ENCODE results near the gene SIK3.
"Not testable (repeated sequence)": the region's sequence is repeated elsewhere in the genome, so short reads cannot be mapped to it uniquely, and the experiment has no call there.

SIK3 gene

DNA sequence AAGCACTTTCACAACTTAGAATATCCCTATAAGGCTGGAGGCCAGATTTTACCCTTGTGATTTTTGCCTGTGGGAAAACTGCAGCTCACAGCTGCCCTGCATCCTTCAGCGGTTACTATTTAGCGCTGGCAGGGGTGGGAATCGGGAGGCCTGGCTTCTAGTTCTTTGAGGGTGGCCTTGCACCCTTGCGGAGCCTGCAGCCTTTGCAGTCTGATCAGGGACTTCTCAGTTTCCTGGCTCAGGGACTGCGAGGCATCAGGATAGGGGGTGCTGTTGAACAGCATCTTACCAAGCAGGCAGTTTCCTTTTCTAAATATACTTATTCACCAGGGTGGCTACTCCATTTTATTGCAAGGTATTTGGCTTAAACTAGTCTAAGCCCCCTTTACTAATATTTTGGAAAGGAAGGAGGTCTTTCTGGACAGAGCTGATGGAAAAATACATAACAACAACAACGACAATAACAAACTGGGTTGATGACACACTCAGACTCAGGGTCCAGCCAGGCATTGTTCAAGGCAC, 257.9 kb downstream of the SIK3 start:
- no peak for DNase-seq (ENCODE audit: low spot score)

GRCh38 chr11:116838321-116839084, 259.7 kb downstream of the SIK3 start:
- DNase-seq (ENCODE audit: low spot score), result no peak

- DNase-seq (ENCODE audit: low spot score), result no peak
Observed at GRCh38 chr11:116837231-116838091, 260.8 kb downstream of the SIK3 start, which contains the start of gene APOA1. Gene APOA1 (minus strand): TSS chr11:116837622. CDS start chr11:116837387, 235 bp downstream.

GRCh38 chr11:116836632-116836991, 261.6 kb downstream of the SIK3 start:
- DNase-seq (ENCODE audit: low spot score), result no peak

DNA sequence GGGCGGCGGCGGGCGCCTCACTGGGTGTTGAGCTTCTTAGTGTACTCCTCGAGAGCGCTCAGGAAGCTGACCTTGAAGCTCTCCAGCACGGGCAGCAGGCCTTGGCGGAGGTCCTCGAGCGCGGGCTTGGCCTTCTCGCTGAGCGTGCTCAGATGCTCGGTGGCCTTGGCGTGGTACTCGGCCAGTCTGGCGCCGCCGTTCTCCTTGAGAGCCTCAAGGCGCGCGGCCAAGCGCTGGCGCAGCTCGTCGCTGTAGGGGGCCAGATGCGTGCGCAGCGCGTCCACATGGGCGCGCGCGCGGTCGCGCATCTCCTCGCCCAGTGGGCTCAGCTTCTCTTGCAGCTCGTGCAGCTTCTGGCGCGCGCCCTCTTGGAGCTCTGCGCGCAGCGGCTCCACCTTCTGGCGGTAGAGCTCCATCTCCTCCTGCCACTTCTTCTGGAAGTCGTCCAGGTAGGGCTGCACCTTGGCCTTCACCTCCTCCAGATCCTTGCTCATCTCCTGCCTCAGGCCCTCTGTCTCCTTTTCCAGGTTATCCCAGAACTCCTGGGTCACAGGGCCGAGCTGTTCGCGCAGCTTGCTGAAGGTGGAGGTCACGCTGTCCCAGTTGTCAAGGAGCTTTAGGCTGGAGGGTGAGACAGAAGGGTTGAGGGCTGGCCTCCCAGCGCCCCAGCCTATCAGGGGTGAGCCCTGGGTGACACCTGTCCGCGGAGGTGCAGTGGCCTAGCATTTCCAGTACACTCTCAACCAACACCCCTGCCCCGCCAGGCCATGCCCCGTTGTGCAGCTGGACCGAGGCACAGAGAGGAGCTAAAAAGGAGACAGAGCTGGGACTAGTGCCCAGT, 262.2 kb downstream of the SIK3 start:
- DNase-seq (ENCODE audit: low spot score), result peak; percentile 83

DNA sequence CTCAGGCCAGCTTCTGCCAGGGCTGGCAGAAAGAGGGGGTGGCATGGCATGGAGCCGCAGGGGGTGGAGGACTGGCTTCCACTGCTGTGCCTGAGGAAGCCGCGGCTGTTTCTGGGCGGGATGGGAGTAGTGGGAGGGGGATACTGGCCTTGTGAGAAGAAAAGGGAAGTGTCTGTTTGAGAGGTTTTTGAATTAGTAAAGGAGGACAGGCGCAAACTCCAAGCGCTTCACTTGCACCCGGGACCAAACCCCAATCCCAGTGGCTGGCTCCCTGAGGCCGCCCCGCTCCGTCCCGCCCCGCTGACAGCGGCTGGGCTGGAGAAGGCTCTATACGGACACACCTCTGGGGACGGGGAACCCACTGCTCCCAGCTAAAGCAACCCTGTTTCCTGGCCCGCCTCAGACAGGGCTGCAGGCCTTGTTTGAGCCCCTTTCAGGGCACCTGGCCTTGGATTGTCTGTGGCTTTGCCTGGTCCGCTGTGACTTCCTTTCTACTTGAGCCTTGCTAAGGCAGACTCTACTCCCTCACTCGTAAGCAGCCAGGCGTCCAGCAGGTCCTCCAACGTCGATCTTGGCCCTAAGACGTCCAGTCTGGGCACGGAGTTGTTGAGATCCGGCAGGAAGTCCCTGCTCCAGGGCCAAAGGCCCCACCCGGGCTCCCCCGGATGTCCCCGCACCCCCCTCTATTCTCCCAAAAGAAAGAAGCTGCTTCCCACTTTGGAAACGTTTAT, 263.0 kb downstream of the SIK3 start:
- no peak for DNase-seq (ENCODE audit: low spot score)

- not testable (repeated sequence) for DNase-seq (ENCODE audit: low spot score)
Observed at GRCh38 chr11:116834535-116835041, 263.6 kb downstream of the SIK3 start.

- no peak for DNase-seq (ENCODE audit: low spot score)
Observed at GRCh38 chr11:116833816-116834534, 264.3 kb downstream of the SIK3 start.

DNA sequence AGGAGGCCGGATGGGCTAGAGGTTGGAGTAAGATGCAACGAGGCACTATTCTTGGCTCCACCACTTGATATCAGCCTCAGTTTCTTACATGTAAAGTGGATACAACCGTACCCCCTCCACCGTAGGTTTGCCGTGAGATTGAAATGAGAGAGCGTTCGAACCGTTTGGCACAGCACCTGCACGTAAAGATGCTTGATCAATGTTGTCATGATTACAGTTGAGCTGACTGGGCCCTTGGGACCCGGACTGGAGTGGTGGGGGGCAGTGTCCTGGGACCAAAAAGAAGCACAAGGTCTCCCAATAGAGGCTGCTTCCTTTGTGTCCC, 264.8 kb downstream of the SIK3 start:
- no peak for DNase-seq (ENCODE audit: low spot score)

- DNase-seq (ENCODE audit: low spot score), result no peak
Observed at GRCh38 chr11:116832350-116833290, 265.6 kb downstream of the SIK3 start.

DNA sequence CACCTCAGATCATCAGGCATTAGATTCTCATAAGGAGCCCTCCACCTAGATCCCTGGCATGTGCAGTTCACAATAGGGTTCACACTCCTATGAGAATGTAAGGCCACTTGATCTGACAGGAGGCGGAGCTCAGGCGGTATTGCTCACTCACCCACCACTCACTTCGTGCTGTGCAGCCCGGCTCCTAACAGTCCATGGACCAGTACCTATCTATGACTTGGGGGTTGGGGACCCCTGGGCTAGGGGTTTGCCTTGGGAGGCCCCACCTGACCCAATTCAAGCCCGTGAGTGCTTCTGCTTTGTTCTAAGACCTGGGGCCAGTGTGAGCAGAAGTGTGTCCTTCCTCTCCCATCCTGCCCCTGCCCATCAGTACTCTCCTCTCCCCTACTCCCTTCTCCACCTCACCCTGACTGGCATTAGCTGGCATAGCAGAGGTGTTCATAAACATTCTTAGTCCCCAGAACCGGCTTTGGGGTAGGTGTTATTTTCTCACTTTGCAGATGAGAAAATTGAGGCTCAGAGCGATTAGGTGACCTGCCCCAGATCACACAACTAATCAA, 266.4 kb downstream of the SIK3 start:
- DNase-seq (ENCODE audit: low spot score), result no peak

GRCh38 chr11:116830184-116830912, 267.9 kb downstream of the SIK3 start:
- DNase-seq (ENCODE audit: low spot score), result no peak

DNA sequence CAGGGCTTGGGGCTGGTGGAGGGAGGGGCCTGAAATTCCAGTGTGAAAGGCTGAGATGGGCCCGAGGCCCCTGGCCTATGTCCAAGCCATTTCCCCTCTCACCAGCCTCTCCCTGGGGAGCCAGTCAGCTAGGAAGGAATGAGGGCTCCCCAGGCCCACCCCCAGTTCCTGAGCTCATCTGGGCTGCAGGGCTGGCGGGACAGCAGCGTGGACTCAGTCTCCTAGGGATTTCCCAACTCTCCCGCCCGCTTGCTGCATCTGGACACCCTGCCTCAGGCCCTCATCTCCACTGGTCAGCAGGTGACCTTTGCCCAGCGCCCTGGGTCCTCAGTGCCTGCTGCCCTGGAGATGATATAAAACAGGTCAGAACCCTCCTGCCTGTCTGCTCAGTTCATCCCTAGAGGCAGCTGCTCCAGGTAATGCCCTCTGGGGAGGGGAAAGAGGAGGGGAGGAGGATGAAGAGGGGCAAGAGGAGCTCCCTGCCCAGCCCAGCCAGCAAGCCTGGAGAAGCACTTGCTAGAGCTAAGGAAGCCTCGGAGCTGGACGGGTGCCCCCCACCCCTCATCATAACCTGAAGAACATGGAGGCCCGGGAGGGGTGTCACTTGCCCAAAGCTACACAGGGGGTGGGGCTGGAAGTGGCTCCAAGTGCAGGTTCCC, 268.6 kb downstream of the SIK3 start, which contains the start of gene APOC3:
TSS of gene APOC3 (plus strand) at position 383 of the 659 bp plus-strand sequence. CDS start 676 bp downstream, outside the sequence.
- DNase-seq (ENCODE audit: low spot score), result no peak

- DNase-seq (ENCODE audit: low spot score), result no peak
Observed at GRCh38 chr11:116828632-116829524, 269.4 kb downstream of the SIK3 start.

- no peak for DNase-seq (ENCODE audit: low spot score)
Observed at GRCh38 chr11:116827461-116827860, 270.8 kb downstream of the SIK3 start.

GRCh38 chr11:116826751-116827431, 271.3 kb downstream of the SIK3 start:
- no peak for DNase-seq (ENCODE audit: low spot score)
